HG02588 (cell line): ENCODE data around the gene DNAH17.

ENCODE experiments used
- ATAC-seq: cut with Tn5 transposase; IDR thresholded peaks from one replicate; pipeline ENCODE4 v1.9.1; 2021; ENCODE audit warnings: mild to moderate bottlenecking, moderate library complexity; ENCODE audit not compliant: unreplicated experiment

Gene DNAH17

DNA sequence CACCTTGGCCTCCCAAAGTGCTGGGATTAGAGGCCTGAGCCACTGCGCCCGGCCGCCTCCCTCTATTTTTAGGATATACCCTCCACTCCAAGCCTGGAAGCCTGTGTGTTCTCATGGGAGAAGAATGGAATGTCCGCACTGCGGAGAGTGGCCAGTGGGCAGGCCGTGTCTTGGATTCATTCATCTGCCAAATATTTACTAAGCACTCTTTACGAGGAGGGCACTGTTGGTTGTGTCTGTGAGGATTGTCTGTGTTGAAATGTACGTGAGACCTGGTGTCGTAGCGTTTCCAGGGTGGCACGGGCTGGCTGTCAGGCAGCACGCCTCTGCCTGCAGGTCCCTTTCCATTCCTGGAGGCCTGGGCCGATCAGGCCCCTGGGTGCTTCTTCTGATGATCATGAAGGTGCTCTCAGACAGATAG lies 179.5 kb downstream of the DNAH17 start:
- ATAC-seq = no peak

DNA sequence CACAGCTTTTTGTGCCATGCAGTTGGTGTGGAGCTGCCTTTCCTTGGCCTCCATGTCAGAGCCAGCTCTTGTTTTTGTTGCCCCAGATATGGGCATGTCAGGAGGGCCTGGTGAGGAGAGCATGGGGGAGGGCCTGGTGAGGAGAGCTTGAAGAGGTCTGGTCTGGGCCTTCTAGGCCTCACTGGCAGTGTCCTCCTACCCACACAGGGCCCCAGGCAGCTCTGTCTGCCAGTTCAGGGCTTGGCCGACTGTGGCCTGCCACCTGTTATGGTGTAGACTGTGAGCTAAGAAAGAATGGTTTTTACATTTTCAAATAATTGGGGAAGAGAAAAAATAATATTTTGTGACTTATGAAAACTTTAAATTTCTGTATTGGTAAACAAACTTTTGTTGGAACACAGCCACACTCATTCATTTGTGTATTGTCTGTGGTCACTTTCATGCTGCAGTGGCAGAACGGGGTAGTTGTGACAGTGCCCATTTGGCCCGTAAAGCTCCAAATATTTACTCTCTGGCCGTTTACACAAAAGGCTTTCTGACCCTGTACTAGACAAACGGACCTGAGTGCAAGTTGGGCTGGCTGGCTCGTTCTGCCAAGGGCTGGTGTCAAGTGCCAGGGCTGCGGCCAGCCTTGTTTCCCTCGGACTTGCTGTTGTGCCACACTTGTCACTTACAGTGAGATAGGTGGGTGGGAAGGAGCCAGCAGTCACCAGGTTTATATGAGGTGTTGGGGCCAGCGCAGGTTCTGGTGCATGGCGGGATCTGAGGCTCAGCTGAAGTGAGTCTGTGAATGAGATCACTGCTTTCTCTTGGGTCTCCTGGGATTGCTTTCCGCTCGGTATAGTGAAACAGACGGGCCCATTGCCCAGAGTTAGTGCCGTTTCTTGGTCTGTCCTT lies 180.5 kb downstream of the DNAH17 start:
- no peak for ATAC-seq

DNA sequence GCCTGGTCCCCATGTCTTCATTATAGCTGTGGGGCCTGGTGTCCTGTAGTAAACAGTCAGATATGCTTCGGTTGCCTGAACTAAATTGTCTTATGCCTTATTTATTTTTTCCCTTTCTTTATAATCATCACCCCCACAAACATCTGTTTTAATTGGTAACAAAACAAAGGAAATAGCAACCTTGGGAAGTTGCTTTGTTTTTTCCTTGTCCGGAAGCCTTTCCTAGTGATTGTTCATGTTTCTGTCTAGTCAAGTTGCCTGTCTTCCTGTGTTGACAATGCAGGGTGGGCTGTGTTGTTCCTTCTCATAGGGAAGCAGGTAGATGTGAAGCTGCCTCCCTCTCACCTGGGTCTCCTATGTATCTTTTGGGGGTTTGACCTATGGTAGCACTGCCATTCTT lies 182.0 kb downstream of the DNAH17 start:
- ATAC-seq = no peak

GRCh38 chr17:78394209-78394608 lies 183.0 kb downstream of the DNAH17 start:
- ATAC-seq = no peak

GRCh38 chr17:78393575-78393974 lies 183.6 kb downstream of the DNAH17 start:
- ATAC-seq = no peak

- no peak for ATAC-seq
Measured at GRCh38 chr17:78392295-78392694, 184.9 kb downstream of the DNAH17 start.

DNA sequence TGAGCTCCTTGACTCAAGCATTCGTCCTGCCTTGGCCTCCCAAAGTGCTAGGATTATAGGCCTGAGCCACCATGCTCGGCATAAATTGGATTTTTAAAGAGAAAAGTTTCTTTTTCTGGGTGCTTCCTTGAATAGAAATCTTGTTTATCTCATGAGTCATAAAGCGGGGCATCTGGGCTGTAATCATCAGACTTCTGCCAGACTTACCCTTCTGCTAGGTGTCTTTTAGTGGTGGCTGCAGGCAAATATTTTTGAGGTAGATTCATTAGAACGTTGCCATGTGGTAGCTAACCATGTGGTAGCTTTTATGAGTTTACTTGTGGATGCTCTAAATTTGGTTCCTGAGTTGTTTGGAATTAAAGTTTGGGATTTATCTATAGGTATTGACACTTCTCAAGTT lies 185.4 kb downstream of the DNAH17 start:
- no peak for ATAC-seq

- ATAC-seq = no peak
Measured at GRCh38 chr17:78391051-78391431, 186.2 kb downstream of the DNAH17 start.

GRCh38 chr17:78390241-78391050 lies 186.8 kb downstream of the DNAH17 start:
- ATAC-seq = no peak

GRCh38 chr17:78387977-78388941 lies 188.9 kb downstream of the DNAH17 start:
- no peak for ATAC-seq

GRCh38 chr17:78384479-78385175 lies 192.6 kb downstream of the DNAH17 start:
- ATAC-seq = peak; percentile 12

GRCh38 chr17:78383725-78384471 lies 193.3 kb downstream of the DNAH17 start:
- peak; percentile 33 for ATAC-seq

- ATAC-seq = no peak
Measured at GRCh38 chr17:78381601-78382232, 195.5 kb downstream of the DNAH17 start.

GRCh38 chr17:78380370-78380769 lies 196.8 kb downstream of the DNAH17 start:
- ATAC-seq = no peak

DNA sequence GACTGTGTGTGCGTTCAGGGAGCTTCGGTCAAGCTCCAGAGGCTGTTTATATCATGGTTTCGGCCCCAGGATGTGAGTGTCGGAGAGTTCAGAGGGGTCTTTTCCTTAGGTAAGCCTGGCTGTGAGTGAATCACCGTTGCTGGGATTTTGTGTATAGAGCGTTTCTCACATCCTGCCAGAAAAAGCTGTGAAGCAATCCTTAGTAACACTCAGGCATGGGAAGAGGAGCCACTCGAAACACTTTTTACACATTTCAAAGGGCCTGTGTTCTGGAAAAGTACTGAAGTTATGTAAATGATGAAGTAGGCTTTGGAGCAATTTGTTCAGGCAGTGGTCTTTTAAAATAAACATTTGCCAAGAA lies 198.1 kb downstream of the DNAH17 start:
- ATAC-seq = no peak

- no peak for ATAC-seq
Measured at GRCh38 chr17:78378225-78379130, 198.7 kb downstream of the DNAH17 start, which contains the start of gene PGS1. Gene PGS1 (plus strand): TSS chr17:78378649. CDS start chr17:78378666, 17 bp downstream.

DNA sequence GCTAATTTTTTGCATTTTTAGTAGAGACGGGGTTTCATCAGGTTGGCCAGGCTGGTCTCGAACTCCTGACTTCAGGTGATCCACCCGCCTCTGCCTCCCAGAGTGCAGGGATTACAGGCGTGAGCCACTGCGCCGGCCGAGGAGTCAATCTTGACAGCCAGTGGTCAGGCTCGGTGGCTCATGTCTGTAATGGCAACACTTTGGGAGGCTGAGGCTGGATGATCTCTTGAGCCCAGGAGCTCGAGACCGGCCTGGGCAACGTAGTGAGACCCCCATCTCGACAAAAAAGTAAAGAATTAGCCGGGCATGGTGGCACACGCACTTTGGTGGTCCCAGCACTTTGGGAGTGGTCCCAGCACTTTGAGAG lies 199.4 kb downstream of the DNAH17 start:
- no peak for ATAC-seq

DNA sequence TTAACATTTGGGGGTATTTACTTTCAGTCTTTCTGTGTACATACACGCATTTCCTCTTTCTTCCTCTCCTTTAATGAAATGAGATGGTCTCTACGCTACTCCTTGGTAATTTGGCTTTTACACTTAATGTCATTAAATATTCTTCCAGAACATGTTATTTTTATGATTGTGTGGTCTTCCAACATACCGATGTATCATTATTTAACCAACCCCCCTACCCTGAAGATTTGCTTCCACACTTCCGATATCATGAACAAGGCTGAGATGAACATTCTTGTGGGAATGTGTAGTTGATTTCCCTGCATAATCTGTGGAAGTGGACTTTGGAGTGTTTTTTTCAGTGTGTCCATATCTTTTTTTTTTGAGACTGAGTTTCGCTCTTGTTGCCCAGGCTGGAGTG lies 201.0 kb downstream of the DNAH17 start:
- ATAC-seq = no peak
